ENCODE results near the gene RUSC2. TPM values are rescaled to one million over a fixed set of nuclear protein-coding genes. Genes with fewer than 3 reads are reported as not detected.
"Not testable (repeated sequence)": the region's sequence is repeated elsewhere in the genome, so short reads cannot be mapped to it uniquely, and the experiment has no call there.

RUSC2 gene
- total RNA-seq, 1 experiment from 2014 or later, result 20.7 TPM

DNA sequence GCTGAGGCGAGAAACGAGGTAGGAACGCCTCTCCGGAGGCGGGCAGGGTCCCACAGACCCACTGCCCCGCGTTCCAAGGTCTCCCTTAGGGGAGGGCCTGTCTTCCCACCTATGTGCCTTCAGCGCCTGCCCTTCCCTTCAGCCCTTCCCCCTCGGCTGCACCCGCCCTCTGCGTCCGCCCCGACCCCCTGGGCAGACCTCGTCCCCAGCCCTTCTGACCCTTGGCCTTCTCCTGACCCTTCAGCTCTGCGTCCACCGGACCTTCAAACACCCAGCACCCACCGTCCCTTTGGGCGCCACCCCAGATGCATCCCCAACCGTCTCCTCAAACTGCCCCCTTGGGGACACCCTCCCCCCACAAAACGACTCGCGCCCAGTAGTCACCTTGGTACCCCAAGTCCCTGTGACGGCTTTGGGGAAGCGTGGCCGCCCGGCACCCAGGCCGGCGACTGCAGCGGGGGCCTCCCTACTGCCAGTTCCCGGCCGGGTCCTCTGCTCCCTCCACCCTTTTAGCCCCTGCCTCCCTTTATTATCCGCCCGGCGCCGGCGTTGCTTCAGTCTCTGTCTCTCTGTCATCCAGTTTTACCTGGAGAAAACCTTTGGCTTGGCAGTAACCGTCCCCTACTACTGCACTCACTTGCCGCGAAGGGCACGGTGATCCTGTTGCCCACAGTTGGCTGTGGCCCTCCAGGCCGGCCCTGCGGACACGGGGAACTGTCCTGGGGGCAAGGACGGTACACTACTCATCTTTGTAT, 421 bp downstream of the RUSC2 start:
- DNase-seq (ENCODE audit: low read depth), result peak; percentile 43

DNA sequence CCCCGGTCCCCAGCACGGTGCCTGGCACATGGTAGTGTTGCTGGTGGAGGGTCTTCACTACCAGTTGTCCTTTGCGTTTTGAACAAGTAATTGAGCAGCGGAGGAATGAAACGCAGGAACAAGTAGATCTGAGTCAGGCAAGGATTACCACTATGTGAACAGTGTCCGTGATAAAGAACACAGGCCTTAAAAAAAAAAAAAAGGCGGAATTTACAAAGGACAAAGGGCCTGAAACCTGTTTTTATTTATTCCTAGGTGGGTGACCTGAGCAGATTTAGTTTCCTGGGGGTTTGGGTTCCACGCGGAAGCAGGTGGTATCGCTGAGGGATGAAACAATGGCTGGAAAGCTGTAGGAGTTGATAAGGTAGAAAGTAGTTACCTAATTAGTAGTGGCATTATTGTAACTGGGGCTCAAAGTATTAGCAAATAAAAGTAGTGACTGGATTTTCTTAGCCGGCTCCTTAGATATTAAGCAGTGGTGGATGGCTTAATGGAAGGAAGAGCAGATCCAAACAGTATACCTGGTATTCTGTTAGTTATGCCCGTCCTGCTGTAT, 1.1 kb downstream of the RUSC2 start:
- no peak for DNase-seq (ENCODE audit: low read depth)

DNA sequence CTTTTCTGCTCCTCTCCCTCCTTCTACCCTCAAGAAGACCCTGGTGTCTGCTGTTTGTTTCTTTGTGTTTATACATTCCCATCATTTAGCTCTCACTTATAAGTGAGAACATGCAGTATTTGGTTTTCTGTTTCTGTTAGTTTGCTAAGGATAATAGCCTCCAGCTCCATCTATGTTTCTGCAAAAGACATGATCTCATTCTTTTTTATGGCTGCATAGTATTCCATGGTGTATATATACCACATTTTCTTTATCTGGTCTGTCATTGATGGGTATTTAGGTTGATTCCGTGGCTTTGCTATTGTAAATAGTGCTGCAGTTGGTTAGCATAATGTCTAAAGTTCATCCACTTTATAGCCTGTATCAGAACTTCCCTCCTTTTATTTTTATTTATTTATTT, 3.2 kb downstream of the RUSC2 start:
- not testable (repeated sequence) for DNase-seq (ENCODE audit: low read depth)

DNA sequence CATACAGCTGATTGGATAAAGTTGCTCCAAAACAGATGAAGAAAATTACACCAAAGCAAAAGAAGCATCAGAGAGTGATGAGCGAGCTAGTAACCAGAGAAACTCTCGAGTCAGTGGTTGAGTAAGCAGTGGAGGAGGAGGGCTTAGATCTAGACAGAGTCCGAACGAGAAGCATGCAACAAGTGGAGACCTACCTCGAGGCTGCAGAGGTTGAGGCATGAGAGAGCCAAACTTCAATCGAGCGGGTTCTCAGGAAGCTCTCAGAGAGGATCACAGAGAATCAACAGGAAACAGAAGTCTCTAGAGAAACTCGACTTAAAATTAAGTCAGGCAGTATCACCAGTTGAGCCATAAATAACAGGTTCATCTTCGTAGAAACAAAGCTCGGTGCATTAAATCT, 6.1 kb downstream of the RUSC2 start:
- no peak for DNase-seq (ENCODE audit: low read depth)

DNA sequence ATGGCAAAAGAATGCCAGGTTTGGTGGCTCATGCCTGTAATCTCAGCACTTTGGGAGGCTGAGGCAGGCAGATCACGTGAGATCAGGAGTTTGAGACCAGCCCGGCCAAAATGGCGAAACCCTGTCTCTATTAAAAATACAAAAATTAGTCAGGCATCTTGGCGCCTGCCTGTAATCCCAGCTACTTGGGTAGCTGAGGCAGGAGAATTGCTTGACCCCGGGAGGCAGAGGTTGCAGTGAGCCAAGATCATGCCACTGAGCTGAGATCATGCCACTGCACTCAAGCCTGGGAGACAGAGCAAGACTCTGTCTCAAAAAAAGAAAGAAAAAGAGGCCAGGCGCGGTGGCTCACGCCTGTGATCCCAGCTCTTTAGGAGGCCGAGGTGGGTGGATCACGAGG, 8.3 kb downstream of the RUSC2 start:
- DNase-seq (ENCODE audit: low read depth), result not testable (repeated sequence)

DNA sequence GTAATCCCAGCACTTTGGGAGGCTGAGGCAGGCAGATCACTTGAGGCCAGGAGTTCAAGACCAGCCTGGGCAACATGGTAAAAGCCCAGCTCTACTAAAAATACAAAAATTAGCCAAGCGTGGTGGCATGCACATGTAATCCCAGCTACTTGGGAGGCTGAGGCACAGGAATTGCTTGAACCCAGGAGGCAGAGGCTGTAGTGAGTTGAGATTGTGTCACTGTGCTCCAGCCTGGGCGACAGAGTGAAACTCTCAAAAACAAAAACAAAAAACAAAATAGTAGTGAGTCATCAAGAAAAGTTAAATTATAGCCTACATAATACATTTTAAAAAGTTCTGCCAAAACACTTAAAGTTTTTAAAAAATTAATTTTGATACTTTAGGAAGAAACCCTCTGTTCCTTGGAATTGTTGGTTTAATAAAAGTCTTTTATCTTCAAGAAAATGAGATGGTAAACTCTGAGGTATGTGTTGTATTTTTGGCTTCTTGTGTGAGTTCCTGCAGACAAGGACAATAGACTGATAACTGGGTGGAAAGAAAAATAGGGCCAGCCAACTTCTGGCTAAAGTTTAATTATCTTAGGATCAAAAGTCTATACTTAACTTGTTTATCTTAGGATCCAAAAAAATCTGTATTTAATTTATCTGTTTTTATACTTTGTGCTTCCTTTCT, 9.3 kb downstream of the RUSC2 start:
- DNase-seq (ENCODE audit: low read depth), result no peak

DNA sequence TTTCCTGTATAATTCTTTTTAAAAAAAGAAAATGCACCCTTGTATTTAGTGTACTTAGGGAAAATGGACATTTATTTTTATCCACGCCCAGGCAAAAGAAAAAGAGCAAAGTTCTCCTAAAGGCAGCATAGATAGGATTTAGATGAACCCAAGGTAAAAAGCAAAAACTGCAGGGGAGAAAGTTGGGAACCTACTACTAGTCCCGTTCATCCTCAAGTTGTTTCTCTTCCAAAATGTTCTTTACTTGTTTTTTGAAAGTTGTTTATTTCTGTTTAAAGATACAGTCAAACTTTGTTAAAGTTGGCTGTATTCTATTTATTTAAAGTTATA, 9.8 kb downstream of the RUSC2 start:
- DNase-seq (ENCODE audit: low read depth), result no peak

DNA sequence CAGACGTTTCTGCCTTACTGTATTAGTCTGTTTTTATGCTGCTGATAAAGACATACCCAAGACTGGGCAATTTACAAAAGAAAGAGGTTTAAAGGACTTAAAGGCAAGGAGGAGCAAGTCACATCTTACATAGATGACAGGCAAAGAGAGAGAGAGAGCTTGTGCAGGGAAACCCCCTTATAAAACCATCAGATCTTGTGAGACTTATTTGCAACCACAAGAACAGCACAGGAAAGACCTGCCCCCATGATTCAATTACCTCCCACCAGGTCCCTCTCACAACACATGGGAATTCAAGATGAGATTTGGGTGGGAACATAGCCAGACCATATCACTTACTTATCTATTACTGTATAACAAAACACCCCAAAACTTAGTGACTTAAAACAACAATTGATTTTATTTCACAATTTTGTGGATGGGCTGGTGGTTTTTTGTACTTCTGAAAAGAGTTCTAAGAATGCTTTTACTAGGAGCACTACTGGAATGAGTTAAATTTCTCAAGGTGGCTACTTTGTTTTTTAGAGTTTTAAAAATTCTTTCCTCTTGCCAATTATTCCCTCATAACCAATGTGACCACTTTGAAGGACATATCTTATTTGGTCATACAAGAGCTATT, 10.3 kb downstream of the RUSC2 start:
- DNase-seq (ENCODE audit: low read depth), result no peak

DNA sequence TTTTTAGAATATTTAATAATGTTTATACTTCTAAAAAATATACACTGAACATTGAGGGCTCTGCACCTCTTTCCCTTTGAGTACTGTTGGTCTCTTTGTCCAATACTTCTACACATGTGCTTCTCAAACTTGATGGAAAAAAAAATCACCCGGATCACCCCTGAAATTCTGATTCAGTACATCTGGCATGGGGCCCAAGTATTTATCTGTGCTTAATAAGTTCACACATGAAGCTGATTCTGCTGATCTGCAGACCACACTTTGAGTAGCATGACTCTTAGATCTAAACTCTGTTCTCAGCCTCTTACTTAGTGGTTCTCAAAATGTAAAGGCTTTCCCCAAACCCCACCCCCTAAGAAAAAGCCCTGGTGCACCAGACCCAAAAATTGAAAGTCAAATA, 12.0 kb downstream of the RUSC2 start:
- no peak for DNase-seq (ENCODE audit: low read depth)

DNA sequence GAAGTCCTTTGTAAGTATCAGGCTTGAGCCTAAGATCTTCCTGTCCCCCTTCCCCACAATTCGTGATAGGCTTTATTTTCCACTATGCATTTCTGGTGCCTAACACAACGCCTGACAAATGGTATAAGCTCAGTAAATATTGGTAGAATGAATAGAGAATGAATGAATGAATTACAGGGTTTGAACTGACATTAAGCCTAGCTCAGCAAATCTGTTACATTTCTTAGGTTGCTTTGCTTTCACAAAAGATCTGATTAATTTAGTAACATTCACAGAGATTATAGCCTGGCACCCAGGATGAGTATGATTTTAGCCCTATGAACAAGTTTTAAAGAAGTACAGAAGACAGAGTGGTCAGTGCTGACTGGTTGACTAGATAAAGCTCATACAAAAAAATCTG, 16.4 kb downstream of the RUSC2 start:
- no peak for DNase-seq (ENCODE audit: low read depth)

DNA sequence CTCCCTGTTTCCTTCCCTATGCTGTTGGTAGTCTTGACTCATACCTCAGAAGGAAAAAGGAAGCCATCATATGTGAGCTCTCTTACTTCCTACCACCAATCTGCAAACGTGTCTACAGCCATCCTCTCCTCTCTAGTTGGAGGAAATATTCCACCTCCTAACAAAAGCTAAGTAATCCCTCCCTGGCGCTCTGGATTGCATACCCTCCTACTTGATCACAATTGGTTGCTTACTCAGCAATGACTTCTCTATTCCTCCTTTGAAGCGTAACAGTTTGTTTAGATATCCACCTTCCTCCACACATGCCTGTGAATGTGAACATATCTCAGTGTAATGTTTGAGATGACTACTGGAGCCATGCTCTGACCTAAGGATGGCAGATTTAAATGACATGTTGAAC, 18.2 kb downstream of the RUSC2 start:
- DNase-seq (ENCODE audit: low read depth), result no peak

DNA sequence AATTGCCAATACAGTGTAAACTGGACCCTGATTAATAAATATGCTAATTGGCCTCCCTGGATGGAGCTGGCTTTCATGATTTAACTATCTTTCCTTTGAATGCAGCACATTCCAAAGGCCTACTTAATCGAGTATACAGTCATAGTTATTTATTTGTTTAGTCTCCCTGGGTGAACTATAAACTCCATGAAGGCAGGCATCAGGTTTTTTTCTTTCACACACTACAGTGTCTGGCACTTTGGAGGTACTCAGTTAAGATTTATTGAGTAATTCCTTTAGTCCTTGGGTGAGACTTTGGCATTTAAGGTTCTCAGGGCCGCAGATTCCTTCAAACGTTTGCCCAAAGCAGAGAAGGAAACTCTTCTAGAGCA, 20.5 kb downstream of the RUSC2 start:
- no peak for DNase-seq (ENCODE audit: low read depth)

DNA sequence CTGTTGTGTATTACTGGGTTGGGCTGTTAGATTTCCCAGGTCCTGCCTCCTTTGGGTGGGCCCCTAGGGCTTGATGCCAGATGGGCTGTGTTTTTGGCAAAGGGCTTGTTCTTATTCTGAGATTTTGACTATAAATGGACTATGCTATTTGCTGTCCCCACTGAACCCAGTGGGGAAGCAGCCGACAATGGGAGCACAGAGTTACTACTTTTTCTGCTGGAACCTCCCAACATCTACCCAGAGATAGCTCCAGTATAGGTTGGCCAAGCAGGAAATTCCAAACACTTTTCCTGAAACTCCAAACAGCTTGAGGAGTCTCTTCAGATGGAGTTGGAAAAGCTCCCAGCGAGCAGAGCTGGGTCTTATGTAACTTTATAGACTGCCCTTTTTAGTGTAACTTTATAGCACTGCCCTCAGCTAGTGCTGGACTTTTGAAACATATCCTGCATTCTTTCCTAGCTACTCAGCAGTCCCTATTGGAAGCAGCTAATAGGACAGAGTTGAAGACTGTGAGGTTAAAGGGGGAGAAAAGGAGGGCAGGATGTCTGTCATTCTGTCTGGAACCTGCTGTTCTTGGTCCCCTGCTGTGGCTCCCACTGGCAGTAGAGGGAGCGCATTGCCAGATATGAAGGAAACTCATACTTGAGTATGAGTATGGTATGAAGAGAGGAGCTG, 21.0 kb downstream of the RUSC2 start:
- DNase-seq (ENCODE audit: low read depth), result peak; percentile 93

DNA sequence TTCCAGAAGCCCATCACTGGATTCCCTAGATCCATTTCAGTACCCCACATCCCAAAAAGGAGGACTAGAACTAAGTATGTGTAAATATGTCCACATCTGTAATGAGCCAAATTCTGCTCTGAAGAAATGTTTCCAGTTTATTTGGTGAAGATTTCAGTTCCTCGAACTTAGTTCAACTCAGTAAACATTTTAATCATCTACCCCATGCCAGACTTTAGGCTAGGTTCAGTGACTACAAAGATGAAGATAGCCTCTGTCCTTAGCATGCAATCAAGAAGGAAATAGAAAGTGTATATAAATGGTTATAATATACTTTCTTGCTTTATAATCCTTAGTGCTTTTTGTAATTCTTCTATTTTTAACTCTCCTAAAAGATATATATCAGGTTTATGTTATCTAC, 21.5 kb downstream of the RUSC2 start:
- DNase-seq (ENCODE audit: low read depth), result no peak

DNA sequence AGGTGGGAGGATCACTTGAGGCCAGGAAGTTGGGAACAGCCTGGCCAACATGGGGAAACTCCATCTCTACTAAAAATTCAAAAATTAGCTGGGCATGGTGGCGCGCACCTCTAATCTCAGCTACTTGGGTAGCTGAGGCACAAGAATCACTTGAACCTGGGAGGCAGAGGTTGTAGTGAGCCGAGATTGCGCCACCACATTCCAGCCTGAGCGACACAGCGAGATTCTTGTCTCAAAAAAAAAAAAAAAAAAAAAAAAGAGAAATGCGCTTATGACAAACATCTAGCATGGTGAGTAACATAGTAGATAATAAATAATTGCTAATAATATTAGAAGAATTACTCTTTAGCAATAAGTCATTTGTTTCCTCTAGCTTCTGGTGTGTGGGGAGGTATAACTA, 25.9 kb downstream of the RUSC2 start:
- peak; percentile 22 for DNase-seq (ENCODE audit: low read depth)

DNA sequence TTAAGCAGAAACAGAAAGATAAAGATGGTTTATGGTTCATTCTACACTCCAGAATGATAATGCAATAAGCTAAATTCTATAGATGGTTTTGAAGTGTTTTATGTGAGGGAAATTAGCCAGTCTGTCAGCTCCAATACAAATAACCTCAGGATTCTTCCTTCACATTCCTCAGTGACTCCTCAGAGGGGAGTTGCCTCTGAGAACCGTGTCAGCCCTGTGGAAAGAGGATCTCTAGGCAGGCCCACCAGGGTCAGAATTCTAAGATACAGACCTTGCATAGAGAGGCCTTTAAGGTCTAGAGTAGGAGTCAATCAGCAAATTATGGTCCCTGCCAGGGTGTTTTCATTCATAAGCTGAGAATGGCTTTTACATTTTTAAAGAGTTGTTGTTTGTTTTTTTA, 26.6 kb downstream of the RUSC2 start:
- peak; percentile 87 for DNase-seq (ENCODE audit: low read depth)

DNA sequence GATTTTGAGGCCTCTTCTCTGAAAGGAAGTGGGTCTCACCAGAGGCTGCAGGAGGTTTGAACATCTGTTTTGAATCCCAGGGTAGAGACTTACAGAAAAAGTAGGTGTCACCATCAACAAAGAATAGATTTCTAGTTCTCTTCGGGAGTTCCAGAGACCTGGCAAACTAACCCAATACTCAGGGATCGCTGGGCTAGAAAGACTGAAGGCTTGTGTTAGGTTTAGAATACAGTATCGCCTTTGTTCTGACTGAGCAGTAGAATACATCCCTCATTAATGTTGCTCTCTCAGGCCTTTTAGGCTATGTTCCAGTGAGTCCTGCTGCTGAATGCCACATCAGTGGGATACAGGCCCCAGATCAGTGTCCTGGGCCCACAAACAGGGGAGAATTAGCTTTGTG, 27.2 kb downstream of the RUSC2 start:
- peak; percentile 20 for DNase-seq (ENCODE audit: low read depth)

DNA sequence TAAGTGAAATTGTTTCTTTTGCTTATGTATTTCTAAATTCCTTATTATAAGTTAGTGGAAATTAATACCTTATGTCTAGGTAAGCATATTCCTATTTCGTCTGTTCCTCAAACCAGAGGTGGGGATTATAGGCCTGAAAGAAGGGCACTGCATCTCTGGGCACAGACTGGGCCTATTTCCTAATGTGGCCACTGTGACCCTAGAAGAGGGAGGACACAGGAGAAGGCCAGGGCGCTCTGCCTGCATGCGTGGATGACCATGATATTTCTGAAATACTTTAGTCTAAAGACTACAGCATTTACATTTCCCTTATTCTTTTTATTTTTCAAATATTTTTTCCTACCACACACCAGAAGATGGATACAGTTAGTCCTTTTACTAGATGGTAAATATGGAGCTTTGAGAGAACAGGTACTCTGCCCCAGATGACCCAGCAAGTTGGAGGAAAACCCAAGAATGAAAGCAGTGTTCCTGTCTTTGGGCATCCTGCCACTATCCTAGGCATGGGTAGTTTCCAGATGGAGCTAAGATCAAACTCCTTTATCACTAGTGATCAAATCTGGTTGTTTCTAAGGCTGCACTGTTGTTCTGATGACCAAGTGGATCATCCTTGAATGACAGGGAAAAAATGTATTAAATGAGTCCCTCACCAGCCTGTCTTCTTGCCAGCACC, 27.8 kb downstream of the RUSC2 start:
- DNase-seq (ENCODE audit: low read depth), result no peak

DNA sequence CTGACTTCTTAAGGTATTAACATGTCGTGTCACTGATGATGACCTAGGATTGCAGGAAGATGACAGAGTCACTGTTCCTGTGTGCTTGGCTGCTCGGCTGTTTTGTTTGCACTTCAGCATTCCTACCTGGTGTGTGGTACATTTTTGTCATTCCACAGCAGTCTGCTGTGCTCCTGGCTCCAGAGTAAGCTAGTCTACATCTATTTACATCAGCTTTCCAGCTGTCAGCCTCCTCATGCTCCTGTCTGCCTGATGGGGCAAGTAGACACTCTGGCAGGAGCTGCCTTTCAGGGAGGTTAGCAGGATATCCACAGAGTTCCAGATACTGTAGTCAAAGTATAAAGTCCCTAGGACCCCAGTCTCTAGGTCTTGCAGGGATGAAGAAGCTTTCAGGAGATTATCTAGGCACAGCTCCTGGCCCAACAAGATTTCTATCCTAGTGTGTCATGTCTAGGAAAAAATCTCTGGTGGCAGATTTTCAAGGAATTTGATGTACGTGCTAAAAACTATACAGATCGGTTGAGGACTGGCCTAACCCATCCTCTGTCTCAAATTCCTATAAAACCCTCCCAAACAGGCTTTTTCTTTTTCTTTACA, 28.4 kb downstream of the RUSC2 start:
- DNase-seq (ENCODE audit: low read depth), result peak; percentile 97

DNA sequence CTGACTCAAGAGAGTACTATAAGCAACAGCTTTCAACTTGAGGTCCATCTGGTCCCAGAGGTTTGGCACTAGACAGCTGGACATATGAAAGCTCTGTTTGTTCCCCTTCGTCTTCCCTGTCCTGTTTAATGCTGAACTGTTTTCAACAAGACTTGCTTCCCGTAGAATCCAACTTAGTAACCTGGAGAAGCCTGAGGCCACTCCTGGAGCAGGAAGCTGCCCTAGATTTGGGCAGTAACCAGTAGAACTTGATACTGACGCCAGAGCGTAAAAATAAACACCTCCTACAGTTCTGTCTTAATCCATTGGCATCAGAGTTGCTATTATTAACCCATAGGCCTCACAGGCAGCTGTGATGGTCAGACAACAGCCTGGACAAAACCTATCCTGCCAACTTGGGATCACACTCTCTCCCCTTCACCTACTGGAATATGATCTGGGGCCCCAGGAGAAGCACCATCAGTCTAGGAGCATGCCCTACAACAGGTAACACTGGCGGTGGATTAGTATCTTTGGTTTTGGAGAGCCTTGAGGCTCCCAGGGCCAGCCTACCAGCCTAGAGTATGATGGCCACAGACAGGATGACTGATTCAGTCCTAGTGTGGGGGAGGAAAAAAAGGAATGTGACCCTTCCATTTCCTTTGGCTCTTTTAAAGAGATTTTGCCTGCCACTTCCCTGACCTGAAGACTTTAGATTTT, 29.2 kb downstream of the RUSC2 start:
- peak; percentile 75 for DNase-seq (ENCODE audit: low read depth)
